ENCODE results near the gene SH3TC2. TPM values are rescaled to one million over a fixed set of nuclear protein-coding genes. Genes with fewer than 3 reads are reported as not detected.
"Not testable (repeated sequence)": the region's sequence is repeated elsewhere in the genome, so short reads cannot be mapped to it uniquely, and the experiment has no call there.

Gene SH3TC2
- polyA plus RNA-seq, 1 donor (not counting 4 experiments of a cell fraction or from before 2014, with no cell fraction given), result 19.0 TPM

- H3K36me3 ChIP-seq (ENCODE audit: control insufficient read depth in 2 of 2, extremely low read depth in 1 of 2, insufficient read depth in 2 of 2, low read length in 2 of 2), result no peaks in the 10 kb centered on the region
- H3K79me2 ChIP-seq (ENCODE audit: control insufficient read depth, insufficient read depth, low read length), result no peaks in the 10 kb centered on the region
- H3K27ac ChIP-seq (ENCODE audit: control insufficient read depth, insufficient read depth, low read length), result no peak overlapping the region
- dilution Hi-C loops (cut with MboI; ENCODE audit: extremely low pct_ligation_motif_present, low sequenced_read_pairs), result no loop called here
- H3K27me3 ChIP-seq (ENCODE audit: control insufficient read depth, extremely low read depth, insufficient read depth, low read length), result no peaks in the 10 kb centered on the region
- no peaks in the 10 kb centered on the region for H3K9me1 ChIP-seq (ENCODE audit: control insufficient read depth, extremely low read depth, insufficient read depth, low read length)
- peaks cover 15% of the 10 kb centered on the region for H3K9me3 ChIP-seq (ENCODE audit: control insufficient read depth, low read depth, low read length)
- H4K20me1 ChIP-seq (ENCODE audit: control insufficient read depth, extremely low read depth, insufficient read depth, low read length), result no peaks in the 10 kb centered on the region
- H3K4me2 ChIP-seq (ENCODE audit: control insufficient read depth, extremely low read depth, insufficient read depth, low read depth, low read length), result no peak overlapping the region
- no peak for DNase-seq (ENCODE audit: low read depth, low spot score)
- H3K9ac ChIP-seq (ENCODE audit: control insufficient read depth, extremely low read depth, insufficient read depth, low read length), result no peak overlapping the region
- H2AFZ ChIP-seq (ENCODE audit: control insufficient read depth, low read length), result no peak overlapping the region
- no peak overlapping the region for H3K4me3 ChIP-seq (ENCODE audit: control insufficient read depth in 2 of 3, extremely low read depth in 1 of 3, insufficient read depth in 2 of 3, low read depth in 1 of 3, low read length in 3 of 3)
- H3K4me1 ChIP-seq (ENCODE audit: control insufficient read depth, extremely low read depth, insufficient read depth, low read length), result no peaks in the 10 kb centered on the region
- no peak for TF ChIP-seq EZH2 (IDR thresholded peaks at IDR 0.05; ENCODE audit: low read length)
- FAIRE-seq, result no peak
Measured at GRCh38 chr5:149079883-149080282, 17.0 kb upstream of the SH3TC2 start.

- H3K27ac ChIP-seq (ENCODE audit: control insufficient read depth, insufficient read depth, low read length); DNase-seq (ENCODE audit: low read depth, low spot score); H3K9me1 ChIP-seq (ENCODE audit: control insufficient read depth, extremely low read depth, insufficient read depth, low read length); H3K4me2 ChIP-seq (ENCODE audit: control insufficient read depth, extremely low read depth, insufficient read depth, low read depth, low read length); H3K4me3 ChIP-seq (ENCODE audit: control insufficient read depth in 2 of 3, extremely low read depth in 1 of 3, insufficient read depth in 2 of 3, low read depth in 1 of 3, low read length in 3 of 3); H3K9ac ChIP-seq (ENCODE audit: control insufficient read depth, extremely low read depth, insufficient read depth, low read length); H2AFZ ChIP-seq (ENCODE audit: control insufficient read depth, low read length); H3K79me2 ChIP-seq (ENCODE audit: control insufficient read depth, insufficient read depth, low read length); H3K36me3 ChIP-seq (ENCODE audit: control insufficient read depth in 2 of 2, extremely low read depth in 1 of 2, insufficient read depth in 2 of 2, low read length in 2 of 2); H3K27me3 ChIP-seq (ENCODE audit: control insufficient read depth, extremely low read depth, insufficient read depth, low read length); dilution Hi-C loops (cut with MboI; ENCODE audit: extremely low pct_ligation_motif_present, low sequenced_read_pairs); H4K20me1 ChIP-seq (ENCODE audit: control insufficient read depth, extremely low read depth, insufficient read depth, low read length); FAIRE-seq; H3K4me1 ChIP-seq (ENCODE audit: control insufficient read depth, extremely low read depth, insufficient read depth, low read length): not testable (repeated sequence)
- H3K9me3 ChIP-seq (ENCODE audit: control insufficient read depth, low read depth, low read length), result peaks cover 26% of the 10 kb centered on the region
Measured at GRCh38 chr5:149074071-149074470, 11.2 kb upstream of the SH3TC2 start.

GRCh38 chr5:149073213-149073612 is 10.4 kb upstream of the SH3TC2 start:
- TF ChIP-seq, protein P1, sequence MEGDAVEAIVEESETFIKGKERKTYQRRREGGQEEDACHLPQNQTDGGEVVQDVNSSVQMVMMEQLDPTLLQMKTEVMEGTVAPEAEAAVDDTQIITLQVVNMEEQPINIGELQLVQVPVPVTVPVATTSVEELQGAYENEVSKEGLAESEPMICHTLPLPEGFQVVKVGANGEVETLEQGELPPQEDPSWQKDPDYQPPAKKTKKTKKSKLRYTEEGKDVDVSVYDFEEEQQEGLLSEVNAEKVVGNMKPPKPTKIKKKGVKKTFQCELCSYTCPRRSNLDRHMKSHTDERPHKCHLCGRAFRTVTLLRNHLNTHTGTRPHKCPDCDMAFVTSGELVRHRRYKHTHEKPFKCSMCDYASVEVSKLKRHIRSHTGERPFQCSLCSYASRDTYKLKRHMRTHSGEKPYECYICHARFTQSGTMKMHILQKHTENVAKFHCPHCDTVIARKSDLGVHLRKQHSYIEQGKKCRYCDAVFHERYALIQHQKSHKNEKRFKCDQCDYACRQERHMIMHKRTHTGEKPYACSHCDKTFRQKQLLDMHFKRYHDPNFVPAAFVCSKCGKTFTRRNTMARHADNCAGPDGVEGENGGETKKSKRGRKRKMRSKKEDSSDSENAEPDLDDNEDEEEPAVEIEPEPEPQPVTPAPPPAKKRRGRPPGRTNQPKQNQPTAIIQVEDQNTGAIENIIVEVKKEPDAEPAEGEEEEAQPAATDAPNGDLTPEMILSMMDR (optimal IDR thresholded peaks at IDR 0.05 in 1 of 3, IDR thresholded peaks at IDR 0.05 in 1 of 3, conservative IDR thresholded peaks at IDR 0.05 in 1 of 3; ENCODE audit: extremely low read depth in 1 of 3, insufficient read depth in 2 of 3, low read length in 3 of 3), result no peak
- TF ChIP-seq EZH2 (IDR thresholded peaks at IDR 0.05; ENCODE audit: low read length), result no peak
- Histone ChIP-seq H2AFZ (ENCODE audit: control insufficient read depth, low read length) (no peak overlapping the region), H3K9me3 (ENCODE audit: control insufficient read depth, low read depth, low read length) (peaks cover 26% of the 10 kb centered on the region), H3K27ac (ENCODE audit: control insufficient read depth, insufficient read depth, low read length) (no peak overlapping the region), H3K36me3 (ENCODE audit: control insufficient read depth in 2 of 2, extremely low read depth in 1 of 2, insufficient read depth in 2 of 2, low read length in 2 of 2) (peaks cover 0 to 2% of the 10 kb centered on the region in 2 experiments), H3K9ac (ENCODE audit: control insufficient read depth, extremely low read depth, insufficient read depth, low read length) (no peak overlapping the region), H3K4me1 (ENCODE audit: control insufficient read depth, extremely low read depth, insufficient read depth, low read length) (peaks cover 6% of the 10 kb centered on the region), H3K27me3 (ENCODE audit: control insufficient read depth, extremely low read depth, insufficient read depth, low read length) (no peaks in the 10 kb centered on the region), H3K4me3 (ENCODE audit: control insufficient read depth in 2 of 3, extremely low read depth in 1 of 3, insufficient read depth in 2 of 3, low read depth in 1 of 3, low read length in 3 of 3) (no peak overlapping the region), H3K4me2 (ENCODE audit: control insufficient read depth, extremely low read depth, insufficient read depth, low read depth, low read length) (no peak overlapping the region), H3K9me1 (ENCODE audit: control insufficient read depth, extremely low read depth, insufficient read depth, low read length) (no peaks in the 10 kb centered on the region), H4K20me1 (ENCODE audit: control insufficient read depth, extremely low read depth, insufficient read depth, low read length) (no peaks in the 10 kb centered on the region), H3K79me2 (ENCODE audit: control insufficient read depth, insufficient read depth, low read length) (no peaks in the 10 kb centered on the region)
- no peak for DNase-seq (ENCODE audit: low read depth, low spot score)
- no peak for FAIRE-seq
- dilution Hi-C loops (cut with MboI; ENCODE audit: extremely low pct_ligation_motif_present, low sequenced_read_pairs), result no loop called here

Data from keratinocyte (primary cell).